Peyer's patch (tissue), 4 donors: Measurements from ENCODE around the gene PAQR4. TPM values are rescaled to one million over a fixed set of nuclear protein-coding genes. Genes with fewer than 3 reads are reported as not detected.

Experiments used
- DNase-seq, 3 donors: peaks; one replicate each; pipeline ENCODE4 v3.0.0-alpha.2; 2017 to 2019
- H3K27ac ChIP-seq, 4 donors: fragments of 200-600 bp; sonication (generic); one replicate each; pipeline ENCODE4 v1.5.1; 2016 to 2019
- H3K27me3 ChIP-seq, 2 donors: fragments of 200-600 bp; sonication (generic); one replicate each; pipeline ENCODE4 v1.5.1; 2019
- H3K36me3 ChIP-seq, 3 donors: fragments of 200-600 bp; sonication (generic); one replicate each; pipeline ENCODE4 v1.5.1; 2016 to 2019
- H3K4me1 ChIP-seq, 4 donors: fragments of 200-600 bp; sonication (generic); one replicate each; pipeline ENCODE4 v1.5.1; 2016 to 2019
- H3K4me3 ChIP-seq, 4 donors: fragments of 200-600 bp; sonication (generic); 1 replicate in 3 of 4; 2 replicates in 1 of 4; pipeline ENCODE4 v1.5.1; 2016 to 2019; ENCODE audit warnings: mild to moderate bottlenecking in 1 of 4
- H3K9me3 ChIP-seq, 4 donors: fragments of 200-600 bp; sonication (generic); one replicate each; pipeline ENCODE4 v1.5.1; 2016 to 2019; ENCODE audit warnings: mild to moderate bottlenecking in 1 of 4
- POLR2A ChIP-seq, 2 donors: fragments of 450-650 bp; IDR thresholded peaks; one replicate each; pipeline ENCODE4 v1.5.1; 2017; ENCODE audit warnings: antibody characterized with exemption in 2 of 2, mild to moderate bottlenecking in 2 of 2, moderate library complexity in 2 of 2
- total RNA-seq, 4 donors: library from RNA; depleted of rRNA; stranded (reverse); fragments of >200 nt; gene quantifications; one replicate each; pipeline ENCODE4 v1.1.0, GENCODE V29; 2016
- TF ChIP-seq, protein P1 (sequence below), 6 experiments: fragments of 450-650 bp in 4 of 6; fragments of 200-600 bp in 2 of 6; sonication (generic) in 1 of 6; IDR thresholded peaks; one replicate each; pipeline ENCODE4 v1.5.1; 2017 to 2019; ENCODE audit warnings: antibody characterized with exemption in 6 of 6, mild to moderate bottlenecking in 3 of 6, moderate library complexity in 1 of 6

Gene PAQR4
- total RNA-seq, 4 donors from 2014 or later = 6.3 to 13.2 (median 9.2) TPM

- DNase-seq = no peak
These were observed 9.9 kb upstream of the PAQR4 start for GRCh38 chr16:2959206-2959605.

DNA sequence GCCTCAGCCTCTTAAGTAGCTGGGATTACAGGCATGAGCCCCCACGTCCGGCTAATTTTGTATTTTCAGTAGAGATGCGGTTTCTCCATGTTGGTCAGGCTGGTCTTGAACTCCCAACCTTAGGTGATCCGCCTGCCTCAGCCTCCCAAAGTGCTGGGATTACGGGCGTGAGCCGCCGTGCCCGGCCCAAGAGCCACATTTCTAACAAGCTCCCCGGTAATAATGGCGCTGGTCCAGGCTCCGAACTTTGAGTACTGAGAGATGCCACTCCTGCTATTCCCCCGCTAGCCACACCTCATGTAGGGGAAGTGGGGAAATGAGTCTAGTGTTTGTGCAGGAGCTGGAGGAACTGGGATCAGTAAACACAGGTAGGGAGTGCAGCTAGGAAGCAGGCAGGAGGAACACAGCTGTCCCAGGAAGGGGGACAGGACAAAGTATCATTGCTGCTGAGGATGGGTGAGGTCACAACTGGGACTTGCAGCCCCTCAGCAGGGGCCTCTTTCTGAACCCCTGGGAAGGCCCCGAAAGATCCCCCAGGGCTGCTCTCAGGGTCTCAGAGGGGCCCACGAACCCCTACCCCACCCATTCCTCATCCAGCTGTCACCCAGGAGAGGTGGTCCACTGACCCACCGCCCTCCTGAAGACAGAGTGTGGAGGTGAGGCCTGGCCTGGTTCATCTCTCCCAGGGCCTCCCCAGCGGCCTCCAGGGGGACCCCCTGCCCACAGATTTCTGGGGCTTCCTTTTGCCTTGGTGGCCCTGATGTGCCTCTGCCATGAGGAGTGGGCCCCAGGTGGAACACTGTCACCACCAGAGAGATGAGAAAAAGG is 8.8 kb upstream of the PAQR4 start:
- DNase-seq = no peak

More at GRCh38 chr16:2959206-2959605, 9.9 kb upstream of the PAQR4 start:
- H3K4me1 ChIP-seq = peaks cover 0 to 24% (median 17%) of the 10 kb centered on the region in 4 donors
- H3K27ac ChIP-seq = no peak overlapping the region
- no peaks in the 10 kb centered on the region for H3K9me3 ChIP-seq
- TF ChIP-seq, protein P1, sequence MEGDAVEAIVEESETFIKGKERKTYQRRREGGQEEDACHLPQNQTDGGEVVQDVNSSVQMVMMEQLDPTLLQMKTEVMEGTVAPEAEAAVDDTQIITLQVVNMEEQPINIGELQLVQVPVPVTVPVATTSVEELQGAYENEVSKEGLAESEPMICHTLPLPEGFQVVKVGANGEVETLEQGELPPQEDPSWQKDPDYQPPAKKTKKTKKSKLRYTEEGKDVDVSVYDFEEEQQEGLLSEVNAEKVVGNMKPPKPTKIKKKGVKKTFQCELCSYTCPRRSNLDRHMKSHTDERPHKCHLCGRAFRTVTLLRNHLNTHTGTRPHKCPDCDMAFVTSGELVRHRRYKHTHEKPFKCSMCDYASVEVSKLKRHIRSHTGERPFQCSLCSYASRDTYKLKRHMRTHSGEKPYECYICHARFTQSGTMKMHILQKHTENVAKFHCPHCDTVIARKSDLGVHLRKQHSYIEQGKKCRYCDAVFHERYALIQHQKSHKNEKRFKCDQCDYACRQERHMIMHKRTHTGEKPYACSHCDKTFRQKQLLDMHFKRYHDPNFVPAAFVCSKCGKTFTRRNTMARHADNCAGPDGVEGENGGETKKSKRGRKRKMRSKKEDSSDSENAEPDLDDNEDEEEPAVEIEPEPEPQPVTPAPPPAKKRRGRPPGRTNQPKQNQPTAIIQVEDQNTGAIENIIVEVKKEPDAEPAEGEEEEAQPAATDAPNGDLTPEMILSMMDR (IDR thresholded peaks at IDR 0.05) = no peak
- TF ChIP-seq POLR2A (IDR thresholded peaks at IDR 0.05) = no peak
- no peak overlapping the region for H3K4me3 ChIP-seq
- no peaks in the 10 kb centered on the region for H3K36me3 ChIP-seq
- peaks cover 4 to 33% of the 10 kb centered on the region in 2 donors for H3K27me3 ChIP-seq

GRCh38 chr16:2962334-2963073 is 6.6 kb upstream of the PAQR4 start:
- peaks cover 3 to 51% (median 40%) of the 10 kb centered on the region in 4 donors for H3K4me1 ChIP-seq
- H3K9me3 ChIP-seq = no peaks in the 10 kb centered on the region
- H3K27ac ChIP-seq = peak overlapping the region in 1 of 4 donors; percentile 57
- peak overlapping the region in 1 of 4 donors; percentile 50 for H3K4me3 ChIP-seq
- peaks cover 6 to 59% of the 10 kb centered on the region in 2 donors for H3K27me3 ChIP-seq
- H3K36me3 ChIP-seq = no peaks in the 10 kb centered on the region
- no peak for TF ChIP-seq POLR2A (IDR thresholded peaks at IDR 0.05)
- TF ChIP-seq, protein P1 (IDR thresholded peaks at IDR 0.05) = no peak
- no peak for DNase-seq

More for the DNA sequence above, 8.8 kb upstream of the PAQR4 start:
- H3K27ac ChIP-seq = no peak overlapping the region
- TF ChIP-seq POLR2A (IDR thresholded peaks at IDR 0.05) = no peak
- TF ChIP-seq, protein P1 (IDR thresholded peaks at IDR 0.05) = no peak
- H3K4me1 ChIP-seq = peaks cover 3 to 36% (median 29%) of the 10 kb centered on the region in 4 donors
- no peak overlapping the region for H3K4me3 ChIP-seq
- H3K36me3 ChIP-seq = no peaks in the 10 kb centered on the region
- peaks cover 4 to 45% of the 10 kb centered on the region in 2 donors for H3K27me3 ChIP-seq
- no peaks in the 10 kb centered on the region for H3K9me3 ChIP-seq

GRCh38 chr16:2963074-2963722 is 6.0 kb upstream of the PAQR4 start:
- peak overlapping the region in 1 of 4 donors; percentile 57 for H3K27ac ChIP-seq
- peaks cover 3 to 58% (median 42%) of the 10 kb centered on the region in 4 donors for H3K4me1 ChIP-seq
- TF ChIP-seq, protein P1 (IDR thresholded peaks at IDR 0.05) = no peak
- no peak for TF ChIP-seq POLR2A (IDR thresholded peaks at IDR 0.05)
- DNase-seq = no peak
- H3K9me3 ChIP-seq = no peaks in the 10 kb centered on the region
- no peaks in the 10 kb centered on the region for H3K36me3 ChIP-seq
- H3K27me3 ChIP-seq = peaks cover 12 to 63% of the 10 kb centered on the region in 2 donors
- H3K4me3 ChIP-seq = peak overlapping the region in 3 of 4 donors; percentile 35 to 50 (median 43)
